Measurements from ENCODE around the gene GGT1. TPM values are rescaled to one million over a fixed set of nuclear protein-coding genes. Genes with fewer than 3 reads are reported as not detected.
A peak's percentile ranks its signal among the peaks of the same experiment; 100 is the strongest.

The GGT1 gene
- total RNA-seq, 4 donors from 2014 or later, result 5.9 to 16.9 (median 15.8) TPM

GRCh38 chr22:24567668-24568067 is 35.3 kb upstream of the GGT1 start:
- peaks cover 3 to 69% (median 14%) of the 10 kb centered on the region in 4 donors for H3K4me1 ChIP-seq
- WGBS, 2 donors, result 84 to 85% methylated on average over 10 of the region's 10 CpGs
- H3K4me3 ChIP-seq, result no peak overlapping the region
- no peaks in the 10 kb centered on the region for H3K27me3 ChIP-seq
- H3K9me3 ChIP-seq, result no peaks in the 10 kb centered on the region
- no peak overlapping the region for H3K27ac ChIP-seq
- no peak for DNase-seq (ENCODE audit: low spot score in 2 of 2)
- H3K36me3 ChIP-seq, result peaks cover 8 to 51% (median 27%) of the 10 kb centered on the region in 3 donors
- TF ChIP-seq, protein P1, sequence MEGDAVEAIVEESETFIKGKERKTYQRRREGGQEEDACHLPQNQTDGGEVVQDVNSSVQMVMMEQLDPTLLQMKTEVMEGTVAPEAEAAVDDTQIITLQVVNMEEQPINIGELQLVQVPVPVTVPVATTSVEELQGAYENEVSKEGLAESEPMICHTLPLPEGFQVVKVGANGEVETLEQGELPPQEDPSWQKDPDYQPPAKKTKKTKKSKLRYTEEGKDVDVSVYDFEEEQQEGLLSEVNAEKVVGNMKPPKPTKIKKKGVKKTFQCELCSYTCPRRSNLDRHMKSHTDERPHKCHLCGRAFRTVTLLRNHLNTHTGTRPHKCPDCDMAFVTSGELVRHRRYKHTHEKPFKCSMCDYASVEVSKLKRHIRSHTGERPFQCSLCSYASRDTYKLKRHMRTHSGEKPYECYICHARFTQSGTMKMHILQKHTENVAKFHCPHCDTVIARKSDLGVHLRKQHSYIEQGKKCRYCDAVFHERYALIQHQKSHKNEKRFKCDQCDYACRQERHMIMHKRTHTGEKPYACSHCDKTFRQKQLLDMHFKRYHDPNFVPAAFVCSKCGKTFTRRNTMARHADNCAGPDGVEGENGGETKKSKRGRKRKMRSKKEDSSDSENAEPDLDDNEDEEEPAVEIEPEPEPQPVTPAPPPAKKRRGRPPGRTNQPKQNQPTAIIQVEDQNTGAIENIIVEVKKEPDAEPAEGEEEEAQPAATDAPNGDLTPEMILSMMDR (IDR thresholded peaks at IDR 0.05), result no peak
- no peak for TF ChIP-seq POLR2A (IDR thresholded peaks at IDR 0.05)
- no peak for TF ChIP-seq EP300 (IDR thresholded peaks at IDR 0.05)

DNA sequence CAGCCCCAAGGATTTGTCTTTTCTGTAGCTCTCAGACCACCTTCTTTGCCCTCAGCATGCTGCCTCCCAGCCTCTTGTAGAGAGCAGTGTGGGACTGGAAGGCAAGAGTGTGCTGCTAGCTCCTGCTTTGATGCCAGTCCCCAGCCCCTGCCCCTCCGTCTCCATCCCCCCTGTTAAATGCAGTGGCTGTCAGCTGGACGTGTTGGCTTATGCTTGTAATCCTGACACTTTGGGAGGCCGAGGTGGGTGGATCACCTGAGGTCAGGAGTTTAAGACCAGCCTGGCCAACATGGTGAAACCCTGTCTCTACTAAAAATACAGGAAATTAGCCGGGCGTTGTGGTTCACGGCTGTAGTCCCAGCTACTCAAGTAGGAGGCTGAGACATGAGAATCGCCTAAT is 31.7 kb upstream of the GGT1 start:
- Histone ChIP-seq H3K36me3 (peaks cover 8 to 85% (median 30%) of the 10 kb centered on the region in 3 donors), H3K4me3 (no peak overlapping the region), H3K9me3 (no peaks in the 10 kb centered on the region), H3K4me1 (peaks cover 0 to 40% (median 3%) of the 10 kb centered on the region in 4 donors), H3K27ac (peak overlapping the region in 2 of 4 donors; percentile 25 to 51), H3K27me3 (no peaks in the 10 kb centered on the region)
- no peak for DNase-seq (ENCODE audit: low spot score in 2 of 2)
- 70 to 84% methylated on average over 7 of the region's 7 CpGs for WGBS, 2 donors
- TF ChIP-seq POLR2A (IDR thresholded peaks at IDR 0.05) (no peak), EP300 (IDR thresholded peaks at IDR 0.05) (no peak)
- TF ChIP-seq, protein P1 (IDR thresholded peaks at IDR 0.05), result no peak

- 72 to 79% methylated on average over 1 of the region's 1 CpG for WGBS, 2 donors
- no peak for DNase-seq (ENCODE audit: low spot score in 2 of 2)
- peaks cover 0 to 64% (median 12%) of the 10 kb centered on the region in 3 donors for H3K36me3 ChIP-seq
Measured at GRCh38 chr22:24576778-24577177, 26.2 kb upstream of the GGT1 start.

DNA sequence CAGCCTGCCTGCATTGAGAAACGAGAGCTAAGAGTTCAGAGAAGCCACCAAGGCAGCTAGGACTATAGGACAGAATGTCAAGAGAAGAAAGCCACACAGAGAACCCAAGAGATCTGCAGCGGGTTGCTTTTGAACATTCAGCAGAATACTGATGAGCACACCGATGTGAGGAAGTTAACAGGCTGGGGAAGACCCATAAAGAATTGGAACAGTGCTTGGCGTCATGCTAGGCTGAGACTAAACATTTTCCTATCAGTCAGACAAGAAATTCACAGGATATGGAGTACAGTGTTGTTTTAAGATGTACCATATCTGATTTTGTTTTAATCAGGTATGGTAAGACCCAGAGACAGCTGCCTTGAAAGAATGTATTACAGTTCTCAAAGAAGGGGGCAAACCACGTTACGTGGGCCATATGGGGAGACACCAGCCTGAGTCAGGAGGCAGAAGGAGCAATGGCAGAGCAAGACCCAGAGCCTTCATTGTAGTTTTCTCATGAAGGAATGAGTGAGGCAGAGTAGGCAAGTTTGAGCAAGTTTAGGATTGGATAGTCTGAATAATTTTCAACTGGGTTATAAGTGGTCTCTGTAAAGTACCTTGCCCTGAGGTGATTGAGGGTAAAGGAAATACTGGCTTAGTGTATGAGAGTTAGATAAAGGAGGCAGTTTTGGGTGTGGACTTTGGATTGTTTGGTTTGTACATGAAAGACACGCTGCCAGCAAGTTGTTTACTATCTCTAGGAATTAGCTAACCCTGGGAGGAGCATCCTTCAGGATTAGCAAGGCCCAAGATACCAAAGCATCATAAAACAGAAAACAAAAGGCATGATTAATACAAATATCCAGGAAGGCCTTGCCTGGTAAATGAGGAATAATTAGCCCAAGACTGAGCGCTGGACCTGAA is 24.4 kb upstream of the GGT1 start:
- no peak for TF ChIP-seq EP300 (IDR thresholded peaks at IDR 0.05)
- no peak for TF ChIP-seq POLR2A (IDR thresholded peaks at IDR 0.05)
- TF ChIP-seq, protein P1 (IDR thresholded peaks at IDR 0.05), result no peak
- H3K36me3 ChIP-seq, result peaks cover 0 to 45% (median 0%) of the 10 kb centered on the region in 3 donors
- peaks cover 0 to 23% (median 5%) of the 10 kb centered on the region in 4 donors for H3K4me1 ChIP-seq
- H3K9me3 ChIP-seq, result no peaks in the 10 kb centered on the region
- no peaks in the 10 kb centered on the region for H3K27me3 ChIP-seq
- WGBS, 2 donors, result 76 to 78% methylated on average over 8 of the region's 8 CpGs
- no peak overlapping the region for H3K4me3 ChIP-seq
- DNase-seq (ENCODE audit: low spot score in 2 of 2), result no peak
- H3K27ac ChIP-seq, result peak overlapping the region in 3 of 4 donors; percentile 26 to 64 (median 43)

More at GRCh38 chr22:24576778-24577177, 26.2 kb upstream of the GGT1 start:
- Histone ChIP-seq H3K27ac (no peak overlapping the region), H3K9me3 (no peaks in the 10 kb centered on the region), H3K27me3 (no peaks in the 10 kb centered on the region), H3K4me3 (no peak overlapping the region), H3K4me1 (peaks cover 0 to 23% (median 0%) of the 10 kb centered on the region in 4 donors)
- TF ChIP-seq POLR2A (IDR thresholded peaks at IDR 0.05) (no peak), EP300 (IDR thresholded peaks at IDR 0.05) (no peak)
- TF ChIP-seq, protein P1 (IDR thresholded peaks at IDR 0.05), result no peak

DNA sequence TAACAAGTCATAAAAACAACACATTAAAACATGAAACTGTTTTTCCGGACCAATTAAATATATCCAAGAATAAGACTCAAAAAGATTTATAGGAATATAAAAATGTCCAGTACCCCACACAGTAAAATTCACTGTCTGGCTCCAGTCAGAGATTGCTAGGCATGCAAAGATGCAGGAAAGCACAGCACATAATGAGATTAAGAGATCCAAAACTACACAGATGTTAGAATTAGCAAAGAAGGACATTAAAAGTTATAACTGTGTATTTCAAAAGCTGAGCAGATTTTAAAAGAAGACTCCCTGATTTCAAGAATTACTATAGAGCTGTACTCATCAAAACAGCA is 23.8 kb upstream of the GGT1 start:
- peaks cover 0 to 39% (median 0%) of the 10 kb centered on the region in 3 donors for H3K36me3 ChIP-seq
- TF ChIP-seq, protein P1 (IDR thresholded peaks at IDR 0.05), result no peak
- TF ChIP-seq EP300 (IDR thresholded peaks at IDR 0.05) (no peak), POLR2A (IDR thresholded peaks at IDR 0.05) (no peak)
- H3K27ac ChIP-seq, result peak overlapping the region in 2 of 4 donors; percentile 43 to 64
- peaks cover 0 to 29% (median 11%) of the 10 kb centered on the region in 4 donors for H3K4me1 ChIP-seq
- no peak overlapping the region for H3K4me3 ChIP-seq
- H3K27me3 ChIP-seq, result no peaks in the 10 kb centered on the region
- no peaks in the 10 kb centered on the region for H3K9me3 ChIP-seq
- DNase-seq (ENCODE audit: low spot score in 2 of 2), result no peak
- 42 to 57% methylated on average over 1 of the region's 1 CpG for WGBS, 2 donors
